Kidney (tissue), 14 donors: ENCODE measurements around the gene GPR157. TPM values are rescaled to one million over a fixed set of nuclear protein-coding genes. Genes with fewer than 3 reads are reported as not detected.

ENCODE experiments used
- DNase-seq, 5 donors: peaks; one replicate each; pipeline ENCODE4 v3.0.0-alpha.2; 2013 to 2020
- FAIRE-seq: peaks from 2 replicates; lab custom pipeline; 2012; peaks lifted over from hg19 to GRCh38; lab: Jason Lieb, UNC
- H3K27ac ChIP-seq, 2 donors: one replicate each; pipeline ENCODE4 v1.7.0; 2013; ENCODE audit warnings: low read depth in 2 of 2, low read length in 2 of 2, inconsistent platforms in 1 of 2
- H3K27me3 ChIP-seq: one replicate; pipeline ENCODE4 v1.7.1; 2013; ENCODE audit warnings: low read length, inconsistent platforms; ENCODE audit not compliant: control insufficient read depth, insufficient read depth
- H3K36me3 ChIP-seq, 3 donors: one replicate each; pipeline versions ENCODE4 v1.7.0 to v1.7.1; 2013; ENCODE audit warnings: low read length in 3 of 3, control low read depth in 1 of 3, inconsistent platforms in 1 of 3; ENCODE audit not compliant: insufficient read depth in 3 of 3, control insufficient read depth in 2 of 3
- H3K4me1 ChIP-seq, 3 donors: one replicate each; pipeline versions ENCODE4 v1.7.0 to v1.7.1; 2013; ENCODE audit warnings: low read length in 3 of 3, inconsistent platforms in 1 of 3, low read depth in 1 of 3; ENCODE audit not compliant: control insufficient read depth in 2 of 3, insufficient read depth in 2 of 3
- H3K4me3 ChIP-seq, 3 donors: one replicate each; pipeline versions ENCODE4 v1.7.0 to v1.8.1; 2013; ENCODE audit warnings: low read length in 3 of 3, control low read depth in 1 of 3, inconsistent platforms in 1 of 3
- H3K9ac ChIP-seq, 3 donors: one replicate each; pipeline versions ENCODE4 v1.7.0 to v1.7.1; 2013; ENCODE audit warnings: low read length in 3 of 3, control low read depth in 1 of 3, inconsistent platforms in 1 of 3
- H3K9me3 ChIP-seq, 3 donors: one replicate each; pipeline versions ENCODE4 v1.7.0 to v1.7.1; 2013; ENCODE audit warnings: low read length in 3 of 3, control low read depth in 1 of 3, inconsistent platforms in 1 of 3; ENCODE audit not compliant: control insufficient read depth in 2 of 3, insufficient read depth in 1 of 3
- CTCF ChIP-seq: IDR thresholded peaks from 3 replicates; pipeline ENCODE4 v1.5.1; 2012; ENCODE audit warnings: mild to moderate bottlenecking, moderate library complexity, borderline replicate concordance; ENCODE audit not compliant: insufficient read depth; ENCODE audit errors: extremely low read depth
- intact Hi-C: fragments of 100-400 bp; cut with DNase I; formaldehyde crosslinking; loops from one replicate; pipeline ENCODE4 v1.11.1; 2022
- polyA plus RNA-seq: library from polyadenylated mRNA; stranded (reverse); fragments of 350-450 nt; fragmentation: Illumina TruSeq; extraction: RNeasy Lipid Tissue Mini Kit (QIAGEN cat#74804); gene quantifications from one replicate; pipeline ENCODE4 v1.2.3, GENCODE V29; 2014; ENCODE audit warnings: low read depth, low replicate concordance; ENCODE audit not compliant: insufficient read depth
- total RNA-seq: library from RNA; stranded (reverse); fragmentation: NEBNext Ultra II Directional; extraction: Animal tissue kit (Norgen Biotek cat#: 25700); gene quantifications from one replicate; pipeline ENCODE4 v1.2.1, GENCODE V29; 2021
- donor health status: control.
- donor health status: control.
- donor health status: control.
- donor health status: control.
- donor health status: control.
- donor health status: DM: yes; HTN: yes; CAD: no.
- donor health status: Normal renal cell carcinoma (clear cell type).

The GPR157 gene
- total and polyA plus RNA-seq, 2 donors from 2014 or later = 3.2 to 9.1 TPM

- DNase-seq (no peak), FAIRE-seq (no peak)
- Histone ChIP-seq H3K27me3 (no peaks in the 10 kb centered on the region), H3K9ac (no peak overlapping the region), H3K27ac (no peak overlapping the region), H3K9me3 (no peaks in the 10 kb centered on the region), H3K36me3 (no peaks in the 10 kb centered on the region), H3K4me3 (no peak overlapping the region), H3K4me1 (no peaks in the 10 kb centered on the region)
- TF ChIP-seq CTCF = no peak
- intact Hi-C loops = no loop called here
These were observed 35.3 kb downstream of the GPR157 start for GRCh38 chr1:9093581-9093980.

DNA sequence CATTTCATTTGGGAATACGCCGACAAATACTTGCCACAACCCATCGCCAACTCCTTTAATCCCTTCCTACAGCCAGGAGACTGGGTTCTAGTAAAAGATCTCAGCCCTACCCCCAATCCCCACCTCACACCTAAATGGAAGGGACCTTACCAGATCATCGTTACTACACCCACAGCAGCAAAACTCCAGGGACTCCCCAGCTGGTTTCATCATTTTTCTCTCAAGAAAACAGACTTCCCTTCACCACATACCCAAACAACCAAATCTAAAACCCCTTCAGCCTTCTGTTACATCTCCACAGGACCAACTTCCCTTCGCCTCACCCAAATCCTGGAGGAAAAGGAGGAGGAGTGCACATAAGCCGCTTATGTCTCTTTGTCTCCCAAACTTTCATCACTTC is 35.8 kb downstream of the GPR157 start:
- Histone ChIP-seq H3K36me3 (no peaks in the 10 kb centered on the region), H3K9me3 (no peaks in the 10 kb centered on the region), H3K4me3 (no peak overlapping the region), H3K27me3 (no peaks in the 10 kb centered on the region), H3K4me1 (no peaks in the 10 kb centered on the region), H3K27ac (no peak overlapping the region), H3K9ac (no peak overlapping the region)
- intact Hi-C loops = no loop called here
- no peak for TF ChIP-seq CTCF
- DNase-seq (no peak), FAIRE-seq (no peak)

DNA sequence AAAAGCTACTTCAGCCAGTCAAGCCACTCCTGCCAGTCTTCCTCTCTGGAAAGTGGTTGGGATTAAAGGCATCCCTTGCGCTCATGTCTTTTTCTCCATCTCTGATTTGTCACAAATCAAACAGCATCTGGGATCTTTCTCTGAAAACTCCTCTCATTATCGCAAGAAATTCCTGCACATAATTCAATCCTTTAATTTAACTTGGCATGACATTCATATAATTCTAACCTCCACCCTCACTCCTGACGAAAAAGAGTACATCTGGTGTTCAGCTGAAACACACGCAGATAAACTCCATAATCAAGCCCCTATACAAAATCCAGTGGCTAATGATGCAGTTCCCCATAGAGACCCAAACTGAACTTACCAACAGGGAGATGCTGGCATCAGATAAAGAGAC is 40.1 kb downstream of the GPR157 start:
- H3K4me1 ChIP-seq = peaks cover 0 to 2% (median 0%) of the 10 kb centered on the region in 3 donors

More for the DNA sequence above, 40.1 kb downstream of the GPR157 start:
- no peak overlapping the region for H3K4me3 ChIP-seq
- no peaks in the 10 kb centered on the region for H3K36me3 ChIP-seq
- H3K9me3 ChIP-seq = no peaks in the 10 kb centered on the region
- intact Hi-C loops = no loop called here
- DNase-seq (peak in 1 of 5 donors; percentile 40), FAIRE-seq (no peak)
- TF ChIP-seq CTCF = no peak
- no peaks in the 10 kb centered on the region for H3K27me3 ChIP-seq
- no peak overlapping the region for H3K9ac ChIP-seq
- no peak overlapping the region for H3K27ac ChIP-seq
